HepG2 (cell line): Measurements from ENCODE around the gene TREX2. TPM values are rescaled to one million over a fixed set of nuclear protein-coding genes. Genes with fewer than 3 reads are reported as not detected.

Source experiments
- CCDC6 ChIP-seq: sonication (generic); formaldehyde crosslinking; IDR thresholded peaks from 2 replicates; pipeline ENCODE4 v1.8.1; 2022; ENCODE audit warnings: mild to moderate bottlenecking, missing genetic modification reagents, moderate library complexity
- GATAD1 ChIP-seq: IDR thresholded peaks from 2 replicates; pipeline ENCODE4 v1.6.1; 2016; ENCODE audit warnings: missing genetic modification reagents, missing compliant biosample characterization
- HMGXB4 ChIP-seq, 2 experiments: sonication (generic) in 1 of 2; formaldehyde crosslinking in 1 of 2; IDR thresholded peaks; 2 replicates each; pipeline versions ENCODE4 v1.4.0 to v1.6.1; 2018 to 2020; ENCODE audit warnings: missing genetic modification reagents in 2 of 2, borderline replicate concordance in 1 of 2, low read depth in 1 of 2, mild to moderate bottlenecking in 1 of 2, missing biosample characterization in 1 of 2
- MXI1 ChIP-seq: IDR thresholded peaks from 3 replicates; pipeline ENCODE4 v1.6.1; 2012; ENCODE audit warnings: low read depth, low read length, inconsistent platforms, borderline replicate concordance
- NFYC ChIP-seq: IDR thresholded peaks from 2 replicates; pipeline ENCODE4 v1.6.1; 2016; ENCODE audit warnings: missing genetic modification reagents, missing compliant biosample characterization
- RAD21 ChIP-seq: fragments of 450-650 bp; formaldehyde crosslinking; IDR thresholded peaks from 2 replicates; pipeline ENCODE4 v1.5.0; 2020; ENCODE audit warnings: mild to moderate bottlenecking
- RBFOX2 ChIP-seq: fragments of 200-400 bp; formaldehyde crosslinking; IDR thresholded peaks from 2 replicates; pipeline ENCODE4 v1.6.1; 2017; ENCODE audit warnings: low read depth, mild to moderate bottlenecking, low read length
- SMYD3 ChIP-seq: sonication (generic); formaldehyde crosslinking; IDR thresholded peaks from 2 replicates; pipeline ENCODE4 v1.8.1; 2023; ENCODE audit warnings: mild to moderate bottlenecking, missing genetic modification reagents
- SP4 ChIP-seq: sonication (generic); formaldehyde crosslinking; IDR thresholded peaks from 2 replicates; pipeline ENCODE4 v1.8.1; 2023; ENCODE audit warnings: mild to moderate bottlenecking, missing genetic modification reagents
- SPEN ChIP-seq: sonication (generic); formaldehyde crosslinking; IDR thresholded peaks from 2 replicates; pipeline ENCODE4 v1.5.1; 2020; ENCODE audit warnings: low read depth, mild to moderate bottlenecking, missing genetic modification reagents
- SRY ChIP-seq: sonication (generic); formaldehyde crosslinking; IDR thresholded peaks from 2 replicates; pipeline ENCODE4 v1.8.0; 2022; ENCODE audit warnings: mild to moderate bottlenecking, missing genetic modification reagents
- STAT6 ChIP-seq: sonication (generic); formaldehyde crosslinking; IDR thresholded peaks from 2 replicates; pipeline ENCODE4 v1.4.0; 2020; ENCODE audit warnings: missing genetic modification reagents, mild to moderate bottlenecking, borderline replicate concordance
- ZFP90 ChIP-seq: sonication (generic); formaldehyde crosslinking; IDR thresholded peaks from 2 replicates; pipeline ENCODE4 v1.8.0; 2022; ENCODE audit warnings: missing genetic modification reagents, mild to moderate bottlenecking, inconsistent platforms, borderline replicate concordance
- ZFX ChIP-seq: sonication (generic); formaldehyde crosslinking; IDR thresholded peaks from 2 replicates; pipeline ENCODE4 v1.4.0; 2020; ENCODE audit warnings: mild to moderate bottlenecking, low read depth, missing genetic modification reagents, moderate library complexity
- ZNF30 ChIP-seq: sonication (generic); formaldehyde crosslinking; IDR thresholded peaks from 2 replicates; pipeline ENCODE4 v1.5.0; 2020; ENCODE audit warnings: mild to moderate bottlenecking, missing genetic modification reagents
- ZNF580 ChIP-seq: IDR thresholded peaks from 2 replicates; pipeline ENCODE4 v1.6.1; 2016; ENCODE audit warnings: low read depth, borderline replicate concordance
- ZNF670 ChIP-seq: sonication (generic); formaldehyde crosslinking; IDR thresholded peaks from 2 replicates; pipeline ENCODE4 v1.8.0; 2022; ENCODE audit warnings: mild to moderate bottlenecking, missing genetic modification reagents, borderline replicate concordance
- ZNF768 ChIP-seq: sonication (generic); formaldehyde crosslinking; IDR thresholded peaks from 2 replicates; pipeline ENCODE4 v1.4.0; 2020; ENCODE audit warnings: missing genetic modification reagents
- ZNF839 ChIP-seq: sonication (generic); formaldehyde crosslinking; IDR thresholded peaks from 2 replicates; pipeline ENCODE4 v1.4.0; 2020; ENCODE audit warnings: missing genetic modification reagents, mild to moderate bottlenecking, borderline replicate concordance
- polyA plus RNA-seq, 8 experiments: library from polyadenylated mRNA; depleted of rRNA in 3 of 8; stranded (reverse) in 7 of 8; unstranded in 1 of 8; fragments of >200 nt; fragmentation: Illumina TruSeq in 4 of 8; extraction: Trizol in 4 of 8; gene quantifications; 2 replicates each; pipeline versions ENCODE4 v1.2.1 to v1.2.3, GENCODE V29; 2011 to 2016; ENCODE audit warnings: low read depth in 4 of 8, missing spikeins in 1 of 8, mixed read lengths in 1 of 8; ENCODE audit not compliant: insufficient read depth in 1 of 8
- total RNA-seq, 5 experiments: library from RNA; depleted of rRNA; stranded (reverse); fragments of >200 nt; fragmentation: Illumina TruSeq; extraction: Trizol; gene quantifications; 2 replicates each; pipeline ENCODE4 v1.2.3, GENCODE V29; 2016; ENCODE audit warnings: low read depth in 1 of 5
- TF ChIP-seq, protein P1 (sequence below): sonication (generic); formaldehyde crosslinking; IDR thresholded peaks from 2 replicates; pipeline ENCODE4 v1.5.1; 2020; ENCODE audit warnings: mild to moderate bottlenecking, missing genetic modification reagents, moderate library complexity

TREX2 gene
- total and polyA plus RNA-seq, 2 of the 13 experiments (the other 11 are each of a cell fraction or from before 2014, with no cell fraction given) = 0.13 to 0.18 TPM

DNA sequence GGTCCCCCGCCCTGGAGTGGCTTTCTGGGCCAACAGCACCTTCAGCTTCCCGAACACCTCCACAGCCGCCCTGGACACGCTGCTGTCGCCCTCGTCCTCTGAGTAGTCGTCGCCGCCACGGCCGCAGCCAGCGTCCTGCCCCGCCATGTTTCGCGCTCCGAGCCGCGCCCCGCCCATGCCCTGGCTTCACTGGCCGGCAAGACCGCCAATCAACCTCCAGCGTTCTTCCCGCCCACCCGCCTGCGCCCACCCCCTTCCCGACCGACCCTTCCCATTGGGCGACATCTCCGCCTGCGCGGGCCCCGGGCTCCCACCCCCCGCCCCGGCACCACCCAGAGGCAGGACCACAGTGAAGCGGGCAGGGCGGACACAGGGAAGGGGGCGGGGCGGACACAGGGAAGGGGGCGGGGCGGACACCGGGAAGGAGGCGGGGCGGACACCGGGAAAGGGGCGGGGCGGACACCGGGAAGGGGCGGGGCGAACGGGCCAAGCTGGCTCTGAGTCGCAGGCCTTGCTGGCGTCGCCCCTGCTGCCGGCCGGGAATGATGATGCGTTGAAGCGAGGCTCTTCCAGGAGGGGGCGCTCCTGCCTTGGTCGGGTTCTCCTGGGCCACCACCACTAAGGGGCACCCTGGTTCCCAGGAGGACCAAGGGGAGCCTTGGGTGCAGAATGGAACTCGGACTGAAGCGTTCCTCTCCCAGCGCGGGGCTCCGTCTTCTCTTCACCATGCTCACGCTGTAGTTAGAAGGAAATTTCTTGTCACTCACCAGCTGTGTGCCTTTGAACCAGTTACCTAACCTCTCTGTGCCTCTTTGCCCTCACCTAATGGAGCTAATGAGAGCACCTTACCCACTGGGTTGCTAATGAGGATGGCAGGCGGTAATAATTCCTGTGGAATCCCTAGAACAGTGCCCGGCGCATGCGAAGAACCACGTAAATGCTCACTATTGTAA is 24.8 kb upstream of the TREX2 start, which contains the start of gene HAUS7 (continued):
- TF ChIP-seq MXI1 (peak; percentile 5; the same call in 1 of the 3 replicates), HMGXB4 (CRISPR knock-in tag; IDR thresholded peaks at IDR 0.05; ENCODE audit: borderline replicate concordance in 1 of 2, low read depth in 1 of 2) (peak; percentile 23 to 55; a peak in 1 of 4 replicates), ZFP90 (no peak), ZNF768 (peak; percentile 96), SMYD3 (CRISPR knock-in tag) (no peak), ZNF30 (CRISPR knock-in tag) (no peak), SRY (no peak), RBFOX2 (peak; percentile 68), SP4 (CRISPR knock-in tag) (peak; percentile 56; the same call in 1 of the 2 replicates), SPEN (CRISPR knock-in tag) (no peak), ZNF580 (CRISPR knock-in tag) (no peak), STAT6 (CRISPR knock-in tag) (no peak), ZFX (CRISPR knock-in tag) (peak; percentile 30; the same call in 1 of the 2 replicates), NFYC (CRISPR knock-in tag) (peak; percentile 84), ZNF670 (CRISPR knock-in tag) (no peak), CCDC6 (CRISPR knock-in tag) (no peak), RAD21 (CRISPR knock-in tag) (peak; percentile 88), GATAD1 (0 out of 2 replicates have a peak, but pooled peaks have one; percentile 9), ZNF839 (CRISPR knock-in tag) (no peak)
- TF ChIP-seq, protein P1, sequence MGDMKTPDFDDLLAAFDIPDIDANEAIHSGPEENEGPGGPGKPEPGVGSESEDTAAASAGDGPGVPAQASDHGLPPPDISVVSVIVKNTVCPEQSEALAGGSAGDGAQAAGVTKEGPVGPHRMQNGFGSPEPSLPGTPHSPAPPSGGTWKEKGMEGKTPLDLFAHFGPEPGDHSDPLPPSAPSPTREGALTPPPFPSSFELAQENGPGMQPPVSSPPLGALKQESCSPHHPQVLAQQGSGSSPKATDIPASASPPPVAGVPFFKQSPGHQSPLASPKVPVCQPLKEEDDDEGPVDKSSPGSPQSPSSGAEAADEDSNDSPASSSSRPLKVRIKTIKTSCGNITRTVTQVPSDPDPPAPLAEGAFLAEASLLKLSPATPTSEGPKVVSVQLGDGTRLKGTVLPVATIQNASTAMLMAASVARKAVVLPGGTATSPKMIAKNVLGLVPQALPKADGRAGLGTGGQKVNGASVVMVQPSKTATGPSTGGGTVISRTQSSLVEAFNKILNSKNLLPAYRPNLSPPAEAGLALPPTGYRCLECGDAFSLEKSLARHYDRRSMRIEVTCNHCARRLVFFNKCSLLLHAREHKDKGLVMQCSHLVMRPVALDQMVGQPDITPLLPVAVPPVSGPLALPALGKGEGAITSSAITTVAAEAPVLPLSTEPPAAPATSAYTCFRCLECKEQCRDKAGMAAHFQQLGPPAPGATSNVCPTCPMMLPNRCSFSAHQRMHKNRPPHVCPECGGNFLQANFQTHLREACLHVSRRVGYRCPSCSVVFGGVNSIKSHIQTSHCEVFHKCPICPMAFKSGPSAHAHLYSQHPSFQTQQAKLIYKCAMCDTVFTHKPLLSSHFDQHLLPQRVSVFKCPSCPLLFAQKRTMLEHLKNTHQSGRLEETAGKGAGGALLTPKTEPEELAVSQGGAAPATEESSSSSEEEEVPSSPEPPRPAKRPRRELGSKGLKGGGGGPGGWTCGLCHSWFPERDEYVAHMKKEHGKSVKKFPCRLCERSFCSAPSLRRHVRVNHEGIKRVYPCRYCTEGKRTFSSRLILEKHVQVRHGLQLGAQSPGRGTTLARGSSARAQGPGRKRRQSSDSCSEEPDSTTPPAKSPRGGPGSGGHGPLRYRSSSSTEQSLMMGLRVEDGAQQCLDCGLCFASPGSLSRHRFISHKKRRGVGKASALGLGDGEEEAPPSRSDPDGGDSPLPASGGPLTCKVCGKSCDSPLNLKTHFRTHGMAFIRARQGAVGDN = peak; percentile 45
